Stomach (tissue), 4 donors: Measurements from ENCODE around the gene PHACTR3.

Experiments
- EP300 ChIP-seq: sonication (generic); formaldehyde crosslinking; IDR thresholded peaks from one replicate; pipeline ENCODE4 v1.6.1; 2017; ENCODE audit warnings: antibody characterized with exemption
- POLR2A ChIP-seq, 4 donors: fragments of 450-650 bp; IDR thresholded peaks; one replicate each; pipeline ENCODE4 v1.6.1; 2016; ENCODE audit warnings: antibody characterized with exemption in 4 of 4, control low read depth in 2 of 4, mild to moderate bottlenecking in 1 of 4, moderate library complexity in 1 of 4
- POLR2AphosphoS5 ChIP-seq, 3 donors: sonication (generic); formaldehyde crosslinking; IDR thresholded peaks; one replicate each; pipeline ENCODE4 v1.6.1; 2016; ENCODE audit warnings: antibody characterized with exemption in 3 of 3
- TF ChIP-seq, protein P1 (sequence below), 7 experiments: fragments of 450-650 bp in 4 of 7; fragments of 200-600 bp in 3 of 7; sonication (generic) in 3 of 7; IDR thresholded peaks; one replicate each; pipeline ENCODE4 v1.5.1; 2016 to 2019; ENCODE audit warnings: antibody characterized with exemption in 7 of 7, control low read depth in 2 of 7, mild to moderate bottlenecking in 1 of 7

DNA sequence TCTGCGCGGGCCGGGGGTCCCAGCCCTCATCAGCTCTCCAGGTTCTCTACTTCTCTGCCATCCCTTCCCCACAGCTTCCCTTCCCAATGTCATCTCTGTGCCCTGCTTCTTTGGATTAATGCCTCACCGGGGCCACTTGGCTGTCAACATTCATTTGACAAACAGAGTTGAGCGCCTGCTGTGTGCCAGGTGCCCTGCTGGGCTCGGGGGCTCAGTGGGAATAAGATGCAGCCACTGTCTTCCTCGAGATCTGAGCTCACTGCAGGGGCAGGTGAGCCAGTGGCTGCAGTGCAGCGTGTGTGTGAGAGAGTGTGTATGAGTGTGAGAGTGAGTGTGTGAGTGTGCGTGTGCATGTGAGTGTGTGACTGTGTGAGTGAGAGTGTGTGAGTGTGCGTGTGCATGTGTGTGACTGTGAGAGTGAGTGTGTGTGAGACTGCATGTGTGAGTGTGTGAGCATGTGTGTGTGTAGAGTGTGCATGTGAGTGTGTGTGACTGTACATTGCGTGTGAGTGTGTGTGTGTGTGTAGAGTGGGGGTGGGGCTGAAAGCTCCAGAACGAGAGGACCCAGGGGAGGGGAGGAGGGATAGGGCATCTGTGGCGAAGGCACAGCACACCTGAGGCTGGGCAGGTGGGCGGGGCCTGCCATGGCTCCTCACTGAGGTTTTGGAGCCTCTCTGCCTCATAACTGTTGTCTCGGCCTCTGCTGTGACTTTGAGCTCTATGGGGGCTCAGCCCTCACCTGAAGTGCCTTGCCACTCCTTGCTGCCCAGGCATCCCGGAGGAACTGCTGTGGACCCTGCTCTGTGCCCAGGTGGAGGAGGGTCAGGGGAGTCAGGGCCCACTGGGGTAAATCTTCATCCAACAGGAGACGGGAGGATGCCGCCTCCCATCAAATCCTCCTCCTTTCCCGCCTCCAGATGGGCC lies 36.5 kb upstream of the PHACTR3 start:
- TF ChIP-seq POLR2A (IDR thresholded peaks at IDR 0.05) (no peak), POLR2AphosphoS5 (IDR thresholded peaks at IDR 0.05) (no peak), EP300 (no peak)
- TF ChIP-seq, protein P1, sequence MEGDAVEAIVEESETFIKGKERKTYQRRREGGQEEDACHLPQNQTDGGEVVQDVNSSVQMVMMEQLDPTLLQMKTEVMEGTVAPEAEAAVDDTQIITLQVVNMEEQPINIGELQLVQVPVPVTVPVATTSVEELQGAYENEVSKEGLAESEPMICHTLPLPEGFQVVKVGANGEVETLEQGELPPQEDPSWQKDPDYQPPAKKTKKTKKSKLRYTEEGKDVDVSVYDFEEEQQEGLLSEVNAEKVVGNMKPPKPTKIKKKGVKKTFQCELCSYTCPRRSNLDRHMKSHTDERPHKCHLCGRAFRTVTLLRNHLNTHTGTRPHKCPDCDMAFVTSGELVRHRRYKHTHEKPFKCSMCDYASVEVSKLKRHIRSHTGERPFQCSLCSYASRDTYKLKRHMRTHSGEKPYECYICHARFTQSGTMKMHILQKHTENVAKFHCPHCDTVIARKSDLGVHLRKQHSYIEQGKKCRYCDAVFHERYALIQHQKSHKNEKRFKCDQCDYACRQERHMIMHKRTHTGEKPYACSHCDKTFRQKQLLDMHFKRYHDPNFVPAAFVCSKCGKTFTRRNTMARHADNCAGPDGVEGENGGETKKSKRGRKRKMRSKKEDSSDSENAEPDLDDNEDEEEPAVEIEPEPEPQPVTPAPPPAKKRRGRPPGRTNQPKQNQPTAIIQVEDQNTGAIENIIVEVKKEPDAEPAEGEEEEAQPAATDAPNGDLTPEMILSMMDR (IDR thresholded peaks at IDR 0.05), result no peak
